ENCODE measurements around the gene INPP5D.

- TF ChIP-seq GATA3 (IDR thresholded peaks at IDR 0.05; ENCODE audit: low read depth, low read length) (no peak), GATA2 (IDR thresholded peaks at IDR 0.05; ENCODE audit: low read depth, low read length) (no peak)
Observed at GRCh38 chr2:233213975-233214374, 153.8 kb downstream of the INPP5D start.

All from SH-SY5Y (cell line).